Breast epithelium (tissue), 4 donors: ENCODE results near the gene SYT9. TPM values are rescaled to one million over a fixed set of nuclear protein-coding genes. Genes with fewer than 3 reads are reported as not detected.
"Not testable (repeated sequence)": the region's sequence is repeated elsewhere in the genome, so short reads cannot be mapped to it uniquely, and the experiment has no call there.

ENCODE experiments used
- DNase-seq, 2 donors: peaks; one replicate each; pipeline ENCODE4 v3.0.0-alpha.2; 2019; ENCODE audit warnings: low spot score in 2 of 2
- H3K27ac ChIP-seq, 2 donors: fragments of 200-600 bp; sonication (generic) in 1 of 2; one replicate each; pipeline ENCODE4 v1.5.1; 2016 to 2019; ENCODE audit warnings: mild to moderate bottlenecking in 1 of 2
- H3K27me3 ChIP-seq, 2 donors: fragments of 200-600 bp; sonication (generic) in 1 of 2; one replicate each; pipeline versions ENCODE4 v1.5.1 to v1.6.0; 2017 to 2019; ENCODE audit warnings: control low read depth in 1 of 2, mild to moderate bottlenecking in 1 of 2
- H3K36me3 ChIP-seq: fragments of 200-600 bp; one replicate; pipeline ENCODE4 v1.5.1; 2019
- H3K4me1 ChIP-seq, 2 donors: fragments of 200-600 bp; sonication (generic); one replicate each; pipeline ENCODE4 v1.5.1; 2016 to 2019; ENCODE audit warnings: control low read depth in 1 of 2
- H3K4me3 ChIP-seq, 3 donors: fragments of 200-600 bp; sonication (generic); 1 replicate in 2 of 3; 2 replicates in 1 of 3; pipeline ENCODE4 v1.5.1; 2016 to 2019; ENCODE audit warnings: mild to moderate bottlenecking in 3 of 3, moderate library complexity in 2 of 3
- H3K9me3 ChIP-seq, 2 donors: fragments of 200-600 bp; sonication (generic) in 1 of 2; one replicate each; pipeline ENCODE4 v1.5.1; 2016 to 2019; ENCODE audit warnings: control low read depth in 1 of 2
- POLR2A ChIP-seq: fragments of 450-650 bp; IDR thresholded peaks from one replicate; pipeline ENCODE4 v1.6.1; 2016; ENCODE audit warnings: antibody characterized with exemption, mild to moderate bottlenecking, moderate library complexity
- POLR2AphosphoS5 ChIP-seq, 3 donors: sonication (generic); formaldehyde crosslinking; IDR thresholded peaks; one replicate each; pipeline ENCODE4 v1.6.1; 2017; ENCODE audit warnings: antibody characterized with exemption in 3 of 3
- intact Hi-C: fragments of 100-400 bp; cut with DNase I; formaldehyde crosslinking; loops from one replicate; pipeline ENCODE4 v1.15.1; 2023; ENCODE audit warnings: low total_unique reads
- total RNA-seq, 3 donors: library from RNA; depleted of rRNA; stranded (reverse); fragments of >200 nt; gene quantifications; one replicate each; pipeline ENCODE4 v1.1.0, GENCODE V29; 2016
- TF ChIP-seq, protein P1 (sequence below), 3 donors: fragments of 450-650 bp; IDR thresholded peaks; one replicate each; pipeline ENCODE4 v1.5.1; 2016 to 2017; ENCODE audit warnings: antibody characterized with exemption in 3 of 3, mild to moderate bottlenecking in 3 of 3, moderate library complexity in 3 of 3

The SYT9 gene
- total RNA-seq, 3 donors from 2014 or later, result 0.33 to 0.73 TPM; not detected in 1

DNA sequence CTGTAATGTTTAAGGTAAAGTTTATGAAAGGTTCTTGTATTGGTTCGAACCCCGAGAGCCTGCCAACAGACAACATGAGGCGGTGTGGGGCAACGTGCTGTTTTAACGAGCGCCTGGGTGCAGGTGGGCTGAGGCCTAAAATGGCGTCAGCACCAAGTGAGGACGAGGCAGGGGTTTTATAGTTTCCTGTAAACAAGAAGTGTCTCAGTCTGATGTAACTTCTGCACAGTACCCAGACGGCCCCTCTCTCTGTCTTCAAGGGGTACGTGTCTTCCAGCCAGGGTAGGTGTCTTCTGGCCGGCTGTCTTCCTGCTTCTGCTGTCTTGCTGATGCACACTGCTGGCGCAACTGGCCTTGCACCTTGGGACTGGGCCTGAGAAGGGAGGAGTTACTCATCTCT, 264.8 kb downstream of the SYT9 start:
- no peaks in the 10 kb centered on the region for H3K36me3 ChIP-seq
- TF ChIP-seq POLR2A (no peak), POLR2AphosphoS5 (IDR thresholded peaks at IDR 0.05) (no peak)
- TF ChIP-seq, protein P1, sequence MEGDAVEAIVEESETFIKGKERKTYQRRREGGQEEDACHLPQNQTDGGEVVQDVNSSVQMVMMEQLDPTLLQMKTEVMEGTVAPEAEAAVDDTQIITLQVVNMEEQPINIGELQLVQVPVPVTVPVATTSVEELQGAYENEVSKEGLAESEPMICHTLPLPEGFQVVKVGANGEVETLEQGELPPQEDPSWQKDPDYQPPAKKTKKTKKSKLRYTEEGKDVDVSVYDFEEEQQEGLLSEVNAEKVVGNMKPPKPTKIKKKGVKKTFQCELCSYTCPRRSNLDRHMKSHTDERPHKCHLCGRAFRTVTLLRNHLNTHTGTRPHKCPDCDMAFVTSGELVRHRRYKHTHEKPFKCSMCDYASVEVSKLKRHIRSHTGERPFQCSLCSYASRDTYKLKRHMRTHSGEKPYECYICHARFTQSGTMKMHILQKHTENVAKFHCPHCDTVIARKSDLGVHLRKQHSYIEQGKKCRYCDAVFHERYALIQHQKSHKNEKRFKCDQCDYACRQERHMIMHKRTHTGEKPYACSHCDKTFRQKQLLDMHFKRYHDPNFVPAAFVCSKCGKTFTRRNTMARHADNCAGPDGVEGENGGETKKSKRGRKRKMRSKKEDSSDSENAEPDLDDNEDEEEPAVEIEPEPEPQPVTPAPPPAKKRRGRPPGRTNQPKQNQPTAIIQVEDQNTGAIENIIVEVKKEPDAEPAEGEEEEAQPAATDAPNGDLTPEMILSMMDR (IDR thresholded peaks at IDR 0.05), result no peak
- no peak overlapping the region for H3K27ac ChIP-seq
- intact Hi-C loops, result no loop called here
- no peak overlapping the region for H3K4me3 ChIP-seq
- H3K27me3 ChIP-seq, result no peaks in the 10 kb centered on the region
- H3K9me3 ChIP-seq, result no peaks in the 10 kb centered on the region
- no peak for DNase-seq
- H3K4me1 ChIP-seq, result peaks cover 6 to 11% of the 10 kb centered on the region in 2 donors

DNA sequence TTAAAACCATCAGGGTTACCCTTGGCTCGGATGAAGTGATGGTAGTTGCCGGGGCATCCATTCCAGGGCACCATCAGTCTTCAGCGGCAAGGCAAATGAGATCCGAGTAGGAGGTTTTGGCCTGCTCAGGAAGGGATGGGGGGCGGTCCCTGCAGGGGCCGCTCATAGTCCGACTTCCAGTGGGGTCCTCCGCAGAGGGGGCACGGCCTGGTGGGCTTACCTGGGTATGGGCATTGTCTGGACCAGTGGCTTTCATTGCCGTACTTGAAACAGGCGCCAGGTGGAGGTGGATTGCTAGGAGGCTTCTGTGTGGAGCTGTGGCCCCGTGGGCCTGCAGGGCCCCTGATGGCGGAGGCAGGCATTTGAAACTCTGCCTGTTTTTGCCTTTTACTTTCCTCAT, 266.0 kb downstream of the SYT9 start:
- H3K4me1 ChIP-seq, H3K4me3 ChIP-seq, intact Hi-C loops, H3K36me3 ChIP-seq, H3K27me3 ChIP-seq, H3K27ac ChIP-seq, H3K9me3 ChIP-seq, DNase-seq: not testable (repeated sequence)

Other genes with a start within 250 kb of the SYT9 start
- 1 to 10 TPM; 3.0 to 6.9 (median 4.9) TPM for gene ZNF214, start 231.6 kb upstream of the SYT9 start, total RNA-seq
- gene NLRP14, start 231.4 kb upstream of the SYT9 start, total RNA-seq, result under 1 TPM; under 0.01 to 0.29 (median 0.16) TPM
- under 1 TPM in 1 of 3 donors, not detected in 2; 0.15 TPM for gene RBMXL2, start 162.9 kb upstream of the SYT9 start, total RNA-seq
- 10 to 100 TPM in 1 of 3 donors, 1 to 10 TPM in 2; 4.6 to 11.9 (median 4.6) TPM for gene OLFML1, start 233.6 kb downstream of the SYT9 start, total RNA-seq